ENCODE results near the gene B3GNT7.

DNA sequence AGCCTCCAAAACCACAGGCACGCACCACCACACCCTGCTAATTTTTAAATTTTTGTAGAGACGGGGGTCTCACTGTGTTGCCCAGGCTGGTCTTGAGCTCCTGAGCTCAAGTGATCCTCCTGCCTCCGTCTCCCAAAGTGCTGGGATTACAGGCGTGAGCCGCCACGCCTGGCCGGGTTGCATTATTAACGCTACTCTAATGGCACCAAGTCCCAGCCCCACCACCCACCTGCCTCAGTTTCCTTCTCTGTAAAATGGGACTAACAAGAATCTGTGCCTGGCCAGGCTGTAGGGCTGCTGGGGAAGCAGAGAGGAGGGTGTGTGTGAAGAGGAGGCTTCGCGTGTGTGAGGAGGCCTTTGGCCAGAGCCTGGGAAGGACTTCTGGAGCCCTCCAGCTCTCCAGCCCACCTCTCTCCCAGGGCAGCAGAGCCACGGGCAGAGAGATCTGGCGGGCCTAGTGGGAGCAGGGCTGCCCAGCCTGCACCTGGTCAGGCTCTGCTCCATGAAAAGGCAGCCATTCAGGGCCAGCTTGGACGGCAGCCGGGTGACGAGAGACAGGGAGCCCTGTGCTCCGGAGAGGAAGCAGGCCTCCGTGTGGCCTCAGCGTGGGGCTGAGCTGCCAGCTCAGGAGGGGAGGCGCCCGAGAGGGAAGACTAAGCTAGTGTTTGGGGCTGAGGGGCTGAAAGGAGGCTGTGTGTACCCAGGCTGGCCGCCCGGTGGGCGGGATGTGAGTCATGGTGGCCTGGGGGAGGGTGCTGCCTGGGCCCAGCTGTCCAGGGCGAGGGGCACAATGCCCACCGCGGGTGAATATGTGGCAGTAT lies 7.4 kb upstream of the B3GNT7 start:
- TF ChIP-seq ZNF501 (tag by site-specific recombination; IDR thresholded peaks at IDR 0.05): no peak
- TF ChIP-seq, protein P1, sequence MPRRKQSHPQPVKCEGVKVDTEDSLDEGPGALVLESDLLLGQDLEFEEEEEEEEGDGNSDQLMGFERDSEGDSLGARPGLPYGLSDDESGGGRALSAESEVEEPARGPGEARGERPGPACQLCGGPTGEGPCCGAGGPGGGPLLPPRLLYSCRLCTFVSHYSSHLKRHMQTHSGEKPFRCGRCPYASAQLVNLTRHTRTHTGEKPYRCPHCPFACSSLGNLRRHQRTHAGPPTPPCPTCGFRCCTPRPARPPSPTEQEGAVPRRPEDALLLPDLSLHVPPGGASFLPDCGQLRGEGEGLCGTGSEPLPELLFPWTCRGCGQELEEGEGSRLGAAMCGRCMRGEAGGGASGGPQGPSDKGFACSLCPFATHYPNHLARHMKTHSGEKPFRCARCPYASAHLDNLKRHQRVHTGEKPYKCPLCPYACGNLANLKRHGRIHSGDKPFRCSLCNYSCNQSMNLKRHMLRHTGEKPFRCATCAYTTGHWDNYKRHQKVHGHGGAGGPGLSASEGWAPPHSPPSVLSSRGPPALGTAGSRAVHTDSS (tag by site-specific recombination; IDR thresholded peaks at IDR 0.05): no peak
- no peak for TF ChIP-seq ZNF138 (tag by site-specific recombination; IDR thresholded peaks at IDR 0.05; ENCODE audit: borderline replicate concordance)
- TF ChIP-seq, protein P2, sequence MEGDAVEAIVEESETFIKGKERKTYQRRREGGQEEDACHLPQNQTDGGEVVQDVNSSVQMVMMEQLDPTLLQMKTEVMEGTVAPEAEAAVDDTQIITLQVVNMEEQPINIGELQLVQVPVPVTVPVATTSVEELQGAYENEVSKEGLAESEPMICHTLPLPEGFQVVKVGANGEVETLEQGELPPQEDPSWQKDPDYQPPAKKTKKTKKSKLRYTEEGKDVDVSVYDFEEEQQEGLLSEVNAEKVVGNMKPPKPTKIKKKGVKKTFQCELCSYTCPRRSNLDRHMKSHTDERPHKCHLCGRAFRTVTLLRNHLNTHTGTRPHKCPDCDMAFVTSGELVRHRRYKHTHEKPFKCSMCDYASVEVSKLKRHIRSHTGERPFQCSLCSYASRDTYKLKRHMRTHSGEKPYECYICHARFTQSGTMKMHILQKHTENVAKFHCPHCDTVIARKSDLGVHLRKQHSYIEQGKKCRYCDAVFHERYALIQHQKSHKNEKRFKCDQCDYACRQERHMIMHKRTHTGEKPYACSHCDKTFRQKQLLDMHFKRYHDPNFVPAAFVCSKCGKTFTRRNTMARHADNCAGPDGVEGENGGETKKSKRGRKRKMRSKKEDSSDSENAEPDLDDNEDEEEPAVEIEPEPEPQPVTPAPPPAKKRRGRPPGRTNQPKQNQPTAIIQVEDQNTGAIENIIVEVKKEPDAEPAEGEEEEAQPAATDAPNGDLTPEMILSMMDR (tag by site-specific recombination; IDR thresholded peaks at IDR 0.05): no peak
- TF ChIP-seq YY1 (tag by site-specific recombination; IDR thresholded peaks at IDR 0.05): no peak
- TF ChIP-seq ZNF701 (tag by site-specific recombination; IDR thresholded peaks at IDR 0.05): no peak
- TF ChIP-seq, protein P3, sequence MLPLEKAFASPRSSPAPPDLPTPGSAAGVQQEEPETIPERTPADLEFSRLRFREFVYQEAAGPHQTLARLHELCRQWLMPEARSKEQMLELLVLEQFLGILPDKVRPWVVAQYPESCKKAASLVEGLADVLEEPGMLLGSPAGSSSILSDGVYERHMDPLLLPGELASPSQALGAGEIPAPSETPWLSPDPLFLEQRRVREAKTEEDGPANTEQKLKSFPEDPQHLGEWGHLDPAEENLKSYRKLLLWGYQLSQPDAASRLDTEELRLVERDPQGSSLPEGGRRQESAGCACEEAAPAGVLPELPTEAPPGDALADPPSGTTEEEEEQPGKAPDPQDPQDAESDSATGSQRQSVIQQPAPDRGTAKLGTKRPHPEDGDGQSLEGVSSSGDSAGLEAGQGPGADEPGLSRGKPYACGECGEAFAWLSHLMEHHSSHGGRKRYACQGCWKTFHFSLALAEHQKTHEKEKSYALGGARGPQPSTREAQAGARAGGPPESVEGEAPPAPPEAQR (tag by site-specific recombination; IDR thresholded peaks at IDR 0.05): no peak
- TF ChIP-seq ZNF248 (tag by site-specific recombination; IDR thresholded peaks at IDR 0.05): no peak
- TF ChIP-seq MYNN (tag by site-specific recombination; IDR thresholded peaks at IDR 0.05; ENCODE audit: borderline replicate concordance): no peak
- TF ChIP-seq ZNF169 (tag by site-specific recombination; IDR thresholded peaks at IDR 0.05): no peak
- TF ChIP-seq ZNF785 (tag by site-specific recombination; IDR thresholded peaks at IDR 0.05): no peak
- no peak for TF ChIP-seq ZNF239 (tag by site-specific recombination; IDR thresholded peaks at IDR 0.05)
- TF ChIP-seq GLI4 (tag by site-specific recombination; IDR thresholded peaks at IDR 0.05): no peak

Data from HEK293 (cell line).